ENCODE results near the gene KIF21A. TPM values are rescaled to one million over a fixed set of nuclear protein-coding genes. Genes with fewer than 3 reads are reported as not detected.

Gene KIF21A
- polyA plus RNA-seq, 1 experiment = 0.69 TPM

GRCh38 chr12:39441963-39442830 lies 723 bp downstream of the KIF21A start:
- DNase-seq (ENCODE audit: low read depth) = no peak
- no peaks in the 10 kb centered on the region for H3K27me3 ChIP-seq (ENCODE audit: control insufficient read depth, insufficient read depth, low read length)
- CTCF ChIA-PET = interaction anchor here (0.7 to 2.0 kb wide), 4 partner anchors 9 to 39 kb away, joined by 3 to 4 read pairs (median 3); no protein-coding TSS in a partner anchor
- TF ChIP-seq CTCF (IDR thresholded peaks at IDR 0.05; ENCODE audit: insufficient read depth, low read depth, low read length) = no peak
- no peaks in the 10 kb centered on the region for H3K36me3 ChIP-seq (ENCODE audit: control insufficient read depth, insufficient read depth, low read length)
- POLR2A ChIA-PET = no interaction called here
- peak overlapping the region; percentile 68 for H3K4me3 ChIP-seq (ENCODE audit: low read depth, low read length)

GRCh38 chr12:39441189-39441962 lies 1.5 kb downstream of the KIF21A start:
- H3K27me3 ChIP-seq (ENCODE audit: control insufficient read depth, insufficient read depth, low read length) = no peaks in the 10 kb centered on the region
- ChIA-PET POLR2A (no interaction called here), CTCF (no interaction called here)
- DNase-seq (ENCODE audit: low read depth) = no peak
- H3K4me3 ChIP-seq (ENCODE audit: low read depth, low read length) = no peak overlapping the region
- TF ChIP-seq CTCF (IDR thresholded peaks at IDR 0.05; ENCODE audit: insufficient read depth, low read depth, low read length) = no peak
- H3K36me3 ChIP-seq (ENCODE audit: control insufficient read depth, insufficient read depth, low read length) = no peaks in the 10 kb centered on the region

GRCh38 chr12:39440781-39441180 lies 2.1 kb downstream of the KIF21A start:
- no peak overlapping the region for H3K4me3 ChIP-seq (ENCODE audit: low read depth, low read length)
- no peak for TF ChIP-seq CTCF (IDR thresholded peaks at IDR 0.05; ENCODE audit: insufficient read depth, low read depth, low read length)
- H3K36me3 ChIP-seq (ENCODE audit: control insufficient read depth, insufficient read depth, low read length) = no peaks in the 10 kb centered on the region
- POLR2A ChIA-PET = no interaction called here
- CTCF ChIA-PET = interaction anchor here (1.3 kb wide), 1 partner anchor 21 kb away, joined by 5 read pairs; no protein-coding TSS in a partner anchor
- no peaks in the 10 kb centered on the region for H3K27me3 ChIP-seq (ENCODE audit: control insufficient read depth, insufficient read depth, low read length)
- DNase-seq (ENCODE audit: low read depth) = no peak

GRCh38 chr12:39440101-39440500 lies 2.8 kb downstream of the KIF21A start:
- no peaks in the 10 kb centered on the region for H3K36me3 ChIP-seq (ENCODE audit: control insufficient read depth, insufficient read depth, low read length)
- H3K4me3 ChIP-seq (ENCODE audit: low read depth, low read length) = no peak overlapping the region
- CTCF ChIA-PET = interaction anchor here (1.3 kb wide), 1 partner anchor 20 kb away, joined by 5 read pairs; no protein-coding TSS in a partner anchor
- POLR2A ChIA-PET = no interaction called here
- TF ChIP-seq CTCF (IDR thresholded peaks at IDR 0.05; ENCODE audit: insufficient read depth, low read depth, low read length) = no peak
- no peak for DNase-seq (ENCODE audit: low read depth)
- no peaks in the 10 kb centered on the region for H3K27me3 ChIP-seq (ENCODE audit: control insufficient read depth, insufficient read depth, low read length)

GRCh38 chr12:39435531-39435930 lies 7.4 kb downstream of the KIF21A start:
- H3K4me3 ChIP-seq (ENCODE audit: low read depth, low read length) = no peak overlapping the region
- ChIA-PET POLR2A (no interaction called here), CTCF (no interaction called here)
- no peaks in the 10 kb centered on the region for H3K36me3 ChIP-seq (ENCODE audit: control insufficient read depth, insufficient read depth, low read length)
- no peak for DNase-seq (ENCODE audit: low read depth)
- no peaks in the 10 kb centered on the region for H3K27me3 ChIP-seq (ENCODE audit: control insufficient read depth, insufficient read depth, low read length)
- no peak for TF ChIP-seq CTCF (IDR thresholded peaks at IDR 0.05; ENCODE audit: insufficient read depth, low read depth, low read length)
